IMR-90 (cell line): ENCODE measurements around the gene GEMIN8.

ENCODE experiments used
- BHLHE40 ChIP-seq: fragments of 150-350 bp; IDR thresholded peaks from 2 replicates; pipeline ENCODE4 v1.6.1; 2016; ENCODE audit warnings: mild to moderate bottlenecking, low read depth, low read length
- CEBPB ChIP-seq: IDR thresholded peaks from 2 replicates; pipeline ENCODE4 v1.6.1; 2012; ENCODE audit warnings: low read depth, low read length, improper control_type of control experiment
- CHD1 ChIP-seq: IDR thresholded peaks from 2 replicates; pipeline ENCODE4 v1.6.1; 2012; ENCODE audit warnings: low read depth, low read length, improper control_type of control experiment
- CTCF ChIP-seq: conservative IDR thresholded peaks from 2 replicates; pipeline ENCODE4 v1.5.1; 2012; ENCODE audit warnings: mild to moderate bottlenecking, low read depth, low read length, improper control_type of control experiment
- FOS ChIP-seq: fragments of 150-350 bp; IDR thresholded peaks from 2 replicates; pipeline ENCODE4 v1.6.1; 2016; ENCODE audit warnings: low read depth, low read length
- MAFK ChIP-seq: IDR thresholded peaks from 2 replicates; pipeline ENCODE4 v1.6.1; 2012; ENCODE audit warnings: low read depth, low read length, improper control_type of control experiment
- MXI1 ChIP-seq: IDR thresholded peaks from 2 replicates; pipeline ENCODE4 v1.6.1; 2012; ENCODE audit warnings: low read depth, mild to moderate bottlenecking, low read length, moderate library complexity, borderline replicate concordance
- NFE2L2 ChIP-seq: fragments of 150-350 bp; IDR thresholded peaks from 2 replicates; pipeline ENCODE4 v1.6.1; 2016; ENCODE audit warnings: low read depth, mild to moderate bottlenecking, low read length
- POLR2A ChIP-seq: IDR thresholded peaks from 2 replicates; pipeline ENCODE4 v1.6.1; 2012; ENCODE audit warnings: mild to moderate bottlenecking, low read depth, low read length
- RAD21 ChIP-seq: IDR thresholded peaks from 2 replicates; pipeline ENCODE4 v1.6.1; 2012; ENCODE audit warnings: low read length, improper control_type of control experiment
- RCOR1 ChIP-seq: IDR thresholded peaks from 2 replicates; pipeline ENCODE4 v1.6.1; 2012; ENCODE audit warnings: mild to moderate bottlenecking, low read length, improper control_type of control experiment; ENCODE audit not compliant: insufficient replicate concordance
- RFX5 ChIP-seq: IDR thresholded peaks from 2 replicates; pipeline ENCODE4 v1.8.0; 2012; ENCODE audit warnings: low read depth, mild to moderate bottlenecking, low read length, moderate library complexity
- SMC3 ChIP-seq: fragments of 150-350 bp; IDR thresholded peaks from 2 replicates; pipeline ENCODE4 v1.6.1; 2016; ENCODE audit warnings: low read depth, mild to moderate bottlenecking, antibody characterized with exemption, low read length, moderate library complexity
- USF2 ChIP-seq: fragments of 150-350 bp; IDR thresholded peaks from 2 replicates; pipeline ENCODE4 v1.6.1; 2017; ENCODE audit warnings: mild to moderate bottlenecking, antibody characterized with exemption, low read length, low read depth

- TF ChIP-seq USF2, result no peak
- TF ChIP-seq CTCF, result no peak
- TF ChIP-seq FOS, result no peak
- TF ChIP-seq SMC3, result no peak
- TF ChIP-seq MAFK, result no peak
- TF ChIP-seq RAD21, result no peak
- no peak for TF ChIP-seq RFX5
- TF ChIP-seq POLR2A, result no peak
- TF ChIP-seq CHD1, result no peak
- no peak for TF ChIP-seq NFE2L2
- no peak for TF ChIP-seq CEBPB
- TF ChIP-seq RCOR1, result no peak
- no peak for TF ChIP-seq BHLHE40
- TF ChIP-seq MXI1, result no peak
These were observed 7.7 kb downstream of the GEMIN8 start for GRCh38 chrX:14022019-14022418.
